Tibial nerve (tissue), 4 donors: ENCODE data around the gene ZNF286A. TPM values are rescaled to one million over a fixed set of nuclear protein-coding genes. Genes with fewer than 3 reads are reported as not detected.
"Not testable (repeated sequence)": the region's sequence is repeated elsewhere in the genome, so short reads cannot be mapped to it uniquely, and the experiment has no call there.

Experiments used
- DNase-seq, 2 donors: peaks; one replicate each; pipeline ENCODE4 v3.0.0-alpha.2; 2019; ENCODE audit warnings: low spot score in 2 of 2
- H3K27ac ChIP-seq, 4 donors: fragments of 200-600 bp; sonication (generic) in 3 of 4; one replicate each; pipeline ENCODE4 v1.5.1; 2017 to 2019; ENCODE audit warnings: mild to moderate bottlenecking in 1 of 4
- H3K27me3 ChIP-seq, 2 donors: fragments of 200-600 bp; sonication (generic) in 1 of 2; one replicate each; pipeline versions ENCODE4 v1.5.1 to v1.6.0; 2017 to 2019
- H3K36me3 ChIP-seq, 3 donors: fragments of 200-600 bp; sonication (generic); one replicate each; pipeline ENCODE4 v1.5.1; 2018 to 2019
- H3K4me1 ChIP-seq, 4 donors: fragments of 200-600 bp; sonication (generic) in 3 of 4; one replicate each; pipeline ENCODE4 v1.5.1; 2017 to 2019
- H3K4me3 ChIP-seq, 4 donors: fragments of 200-600 bp; sonication (generic) in 3 of 4; one replicate each; pipeline ENCODE4 v1.5.1; 2017 to 2019; ENCODE audit warnings: mild to moderate bottlenecking in 1 of 4, moderate library complexity in 1 of 4
- H3K9me3 ChIP-seq, 4 donors: fragments of 200-600 bp; sonication (generic) in 3 of 4; one replicate each; pipeline ENCODE4 v1.5.1; 2017 to 2019
- CTCF ChIP-seq, 5 experiments: fragments of 200-600 bp in 3 of 5; fragments of 450-650 bp in 2 of 5; sonication (generic) in 3 of 5; IDR thresholded peaks; one replicate each; pipeline ENCODE4 v1.5.1; 2016 to 2019; ENCODE audit warnings: antibody characterized with exemption in 5 of 5, mild to moderate bottlenecking in 3 of 5, moderate library complexity in 2 of 5
- EP300 ChIP-seq, 2 donors: sonication (generic); formaldehyde crosslinking; IDR thresholded peaks; one replicate each; pipeline ENCODE4 v1.6.1; 2017; ENCODE audit warnings: antibody characterized with exemption in 2 of 2, mild to moderate bottlenecking in 1 of 2
- POLR2A ChIP-seq, 2 donors: fragments of 450-650 bp; IDR thresholded peaks; one replicate each; pipeline ENCODE4 v1.6.1; 2017; ENCODE audit warnings: antibody characterized with exemption in 2 of 2, mild to moderate bottlenecking in 2 of 2, moderate library complexity in 2 of 2
- WGBS, 2 donors: methylation state at CpG; one replicate each; pipeline ENCODE4 v1.1.5; 2018; 5-methylcytosine and 5-hydroxymethylcytosine counted together
- total RNA-seq, 4 donors: library from RNA; depleted of rRNA; stranded (reverse); fragments of >200 nt; gene quantifications; one replicate each; pipeline ENCODE4 v1.1.0, GENCODE V29; 2016

ZNF286A gene
- total RNA-seq, 4 donors from 2014 or later: 7.5 to 47.7 (median 24.0) TPM

GRCh38 chr17:15736578-15736977 is 37.0 kb downstream of the ZNF286A start:
- H3K36me3 ChIP-seq, DNase-seq, H3K27me3 ChIP-seq, H3K9me3 ChIP-seq, H3K4me3 ChIP-seq, H3K4me1 ChIP-seq, H3K27ac ChIP-seq: not testable (repeated sequence)
- 36 to 67% methylated on average over 3 to 5 of the region's 5 CpGs for WGBS, 2 donors

- TF ChIP-seq CTCF (IDR thresholded peaks at IDR 0.05) (no peak), POLR2A (IDR thresholded peaks at IDR 0.05) (no peak), EP300 (IDR thresholded peaks at IDR 0.05) (no peak)
- WGBS, 2 donors: 86 to 87% methylated on average over 10 of the region's 10 CpGs
- DNase-seq: no peak
These were observed 38.5 kb downstream of the ZNF286A start for GRCh38 chr17:15738066-15738465.

GRCh38 chr17:15739259-15739658 is 39.7 kb downstream of the ZNF286A start:
- DNase-seq, H3K4me1 ChIP-seq, H3K4me3 ChIP-seq, H3K9me3 ChIP-seq, H3K36me3 ChIP-seq, H3K27me3 ChIP-seq, H3K27ac ChIP-seq: not testable (repeated sequence)
- 82 to 84% methylated on average over 11 of the region's 11 CpGs for WGBS, 2 donors

More at GRCh38 chr17:15738066-15738465, 38.5 kb downstream of the ZNF286A start:
- Histone ChIP-seq H3K4me1 (no peaks in the 10 kb centered on the region), H3K36me3 (no peaks in the 10 kb centered on the region), H3K27ac (no peak overlapping the region), H3K9me3 (no peaks in the 10 kb centered on the region), H3K27me3 (no peaks in the 10 kb centered on the region), H3K4me3 (no peak overlapping the region)

- 51 to 68% methylated on average over 6 to 8 of the region's 8 CpGs for WGBS, 2 donors
- not testable (repeated sequence) for H3K4me1 ChIP-seq, DNase-seq, H3K4me3 ChIP-seq, H3K36me3 ChIP-seq, H3K27ac ChIP-seq, H3K9me3 ChIP-seq, H3K27me3 ChIP-seq
These were observed 40.5 kb downstream of the ZNF286A start for GRCh38 chr17:15740041-15740440.

GRCh38 chr17:15740570-15741120 is 41.1 kb downstream of the ZNF286A start:
- WGBS, 2 donors: 88 to 94% methylated on average over 1 to 6 of the region's 7 CpGs
- no peak for TF ChIP-seq POLR2A (IDR thresholded peaks at IDR 0.05)
- no peak for TF ChIP-seq EP300 (IDR thresholded peaks at IDR 0.05)
- DNase-seq: no peak
- Histone ChIP-seq H3K27me3 (no peaks in the 10 kb centered on the region), H3K4me1 (no peaks in the 10 kb centered on the region), H3K27ac (no peak overlapping the region), H3K4me3 (no peak overlapping the region), H3K36me3 (no peaks in the 10 kb centered on the region), H3K9me3 (no peaks in the 10 kb centered on the region)

- no peak for TF ChIP-seq POLR2A (IDR thresholded peaks at IDR 0.05)
- Histone ChIP-seq H3K27ac (no peak overlapping the region), H3K4me3 (no peak overlapping the region), H3K27me3 (no peaks in the 10 kb centered on the region), H3K9me3 (no peaks in the 10 kb centered on the region), H3K4me1 (no peaks in the 10 kb centered on the region), H3K36me3 (no peaks in the 10 kb centered on the region)
- WGBS, 2 donors: 96 to 97% methylated on average over 5 to 6 of the region's 9 CpGs
- DNase-seq: no peak
These were observed 42.1 kb downstream of the ZNF286A start for GRCh38 chr17:15741624-15742023.

- WGBS, 2 donors: 85 to 96% methylated on average over 9 to 12 of the region's 15 CpGs
These were observed 42.7 kb downstream of the ZNF286A start for GRCh38 chr17:15742051-15742795.

More at GRCh38 chr17:15742051-15742795, 42.7 kb downstream of the ZNF286A start:
- Histone ChIP-seq H3K27me3 (no peaks in the 10 kb centered on the region), H3K4me1 (no peaks in the 10 kb centered on the region), H3K4me3 (no peak overlapping the region), H3K36me3 (no peaks in the 10 kb centered on the region), H3K27ac (no peak overlapping the region), H3K9me3 (no peaks in the 10 kb centered on the region)
- no peak for DNase-seq
- TF ChIP-seq POLR2A (IDR thresholded peaks at IDR 0.05): no peak
- TF ChIP-seq EP300 (IDR thresholded peaks at IDR 0.05): no peak
- no peak for TF ChIP-seq CTCF (IDR thresholded peaks at IDR 0.05)
